ENCODE measurements around the gene WAPL. TPM values are rescaled to one million over a fixed set of nuclear protein-coding genes. Genes with fewer than 3 reads are reported as not detected.

Gene WAPL
- total and polyA plus RNA-seq, 9 of the 15 experiments (the other 6 are each of a cell fraction or from before 2014, with no cell fraction given), result 14.3 to 36.4 (median 25.3) TPM

GRCh38 chr10:86397120-86397519, 124.5 kb downstream of the WAPL start (continued):
- TF ChIP-seq, protein P1, sequence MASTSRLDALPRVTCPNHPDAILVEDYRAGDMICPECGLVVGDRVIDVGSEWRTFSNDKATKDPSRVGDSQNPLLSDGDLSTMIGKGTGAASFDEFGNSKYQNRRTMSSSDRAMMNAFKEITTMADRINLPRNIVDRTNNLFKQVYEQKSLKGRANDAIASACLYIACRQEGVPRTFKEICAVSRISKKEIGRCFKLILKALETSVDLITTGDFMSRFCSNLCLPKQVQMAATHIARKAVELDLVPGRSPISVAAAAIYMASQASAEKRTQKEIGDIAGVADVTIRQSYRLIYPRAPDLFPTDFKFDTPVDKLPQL (IDR thresholded peaks at IDR 0.05; ENCODE audit: extremely low read depth, insufficient read length), result no peak
- TF ChIP-seq, protein P2, sequence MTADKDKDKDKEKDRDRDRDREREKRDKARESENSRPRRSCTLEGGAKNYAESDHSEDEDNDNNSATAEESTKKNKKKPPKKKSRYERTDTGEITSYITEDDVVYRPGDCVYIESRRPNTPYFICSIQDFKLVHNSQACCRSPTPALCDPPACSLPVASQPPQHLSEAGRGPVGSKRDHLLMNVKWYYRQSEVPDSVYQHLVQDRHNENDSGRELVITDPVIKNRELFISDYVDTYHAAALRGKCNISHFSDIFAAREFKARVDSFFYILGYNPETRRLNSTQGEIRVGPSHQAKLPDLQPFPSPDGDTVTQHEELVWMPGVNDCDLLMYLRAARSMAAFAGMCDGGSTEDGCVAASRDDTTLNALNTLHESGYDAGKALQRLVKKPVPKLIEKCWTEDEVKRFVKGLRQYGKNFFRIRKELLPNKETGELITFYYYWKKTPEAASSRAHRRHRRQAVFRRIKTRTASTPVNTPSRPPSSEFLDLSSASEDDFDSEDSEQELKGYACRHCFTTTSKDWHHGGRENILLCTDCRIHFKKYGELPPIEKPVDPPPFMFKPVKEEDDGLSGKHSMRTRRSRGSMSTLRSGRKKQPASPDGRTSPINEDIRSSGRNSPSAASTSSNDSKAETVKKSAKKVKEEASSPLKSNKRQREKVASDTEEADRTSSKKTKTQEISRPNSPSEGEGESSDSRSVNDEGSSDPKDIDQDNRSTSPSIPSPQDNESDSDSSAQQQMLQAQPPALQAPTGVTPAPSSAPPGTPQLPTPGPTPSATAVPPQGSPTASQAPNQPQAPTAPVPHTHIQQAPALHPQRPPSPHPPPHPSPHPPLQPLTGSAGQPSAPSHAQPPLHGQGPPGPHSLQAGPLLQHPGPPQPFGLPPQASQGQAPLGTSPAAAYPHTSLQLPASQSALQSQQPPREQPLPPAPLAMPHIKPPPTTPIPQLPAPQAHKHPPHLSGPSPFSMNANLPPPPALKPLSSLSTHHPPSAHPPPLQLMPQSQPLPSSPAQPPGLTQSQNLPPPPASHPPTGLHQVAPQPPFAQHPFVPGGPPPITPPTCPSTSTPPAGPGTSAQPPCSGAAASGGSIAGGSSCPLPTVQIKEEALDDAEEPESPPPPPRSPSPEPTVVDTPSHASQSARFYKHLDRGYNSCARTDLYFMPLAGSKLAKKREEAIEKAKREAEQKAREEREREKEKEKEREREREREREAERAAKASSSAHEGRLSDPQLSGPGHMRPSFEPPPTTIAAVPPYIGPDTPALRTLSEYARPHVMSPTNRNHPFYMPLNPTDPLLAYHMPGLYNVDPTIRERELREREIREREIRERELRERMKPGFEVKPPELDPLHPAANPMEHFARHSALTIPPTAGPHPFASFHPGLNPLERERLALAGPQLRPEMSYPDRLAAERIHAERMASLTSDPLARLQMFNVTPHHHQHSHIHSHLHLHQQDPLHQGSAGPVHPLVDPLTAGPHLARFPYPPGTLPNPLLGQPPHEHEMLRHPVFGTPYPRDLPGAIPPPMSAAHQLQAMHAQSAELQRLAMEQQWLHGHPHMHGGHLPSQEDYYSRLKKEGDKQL (CRISPR knock-in tag; IDR thresholded peaks at IDR 0.05; ENCODE audit: borderline replicate concordance), result no peak
- no peak for TF ChIP-seq ZNF639 (CRISPR knock-in tag; conservative IDR thresholded peaks at IDR 0.05 in 1 of 2, IDR thresholded peaks at IDR 0.05 in 1 of 2)
- TF ChIP-seq TEAD4 (IDR thresholded peaks at IDR 0.05; ENCODE audit: low read length), result no peak
- no peak for TF ChIP-seq TEAD4 (CRISPR knock-in tag; IDR thresholded peaks at IDR 0.05; ENCODE audit: borderline replicate concordance)

Data from K562 (cell line).